Posterior cingulate gyrus (tissue), 11 donors: ENCODE measurements around the gene BEND3.
"Not testable (repeated sequence)": the region's sequence is repeated elsewhere in the genome, so short reads cannot be mapped to it uniquely, and the experiment has no call there.

Experiments used
- DNase-seq, 10 donors: peaks; one replicate each; pipeline versions ENCODE4 v3.0.0 to v3.0.0-alpha.2; 2020 to 2021; ENCODE audit warnings: mixed read lengths in 3 of 10
- intact Hi-C: fragments of 100-400 bp; cut with DNase I; formaldehyde crosslinking; loops from one replicate; pipeline ENCODE4 v1.15.1; 2023

Gene BEND3

GRCh38 chr6:107098436-107099307 is 16.6 kb downstream of the BEND3 start:
- DNase-seq: no peak
- intact Hi-C loops: no loop called here

- DNase-seq, intact Hi-C loops: not testable (repeated sequence)
These were observed 30.9 kb downstream of the BEND3 start for GRCh38 chr6:107084459-107084858.

GRCh38 chr6:107083921-107084320 is 31.4 kb downstream of the BEND3 start:
- DNase-seq: peak in 1 of 10 donors; percentile 6
- intact Hi-C loops: no loop called here

- intact Hi-C loops: no loop called here
- DNase-seq: peak in 1 of 10 donors; percentile 41
These were observed 32.1 kb downstream of the BEND3 start for GRCh38 chr6:107083047-107083768.

GRCh38 chr6:107082045-107082444 is 33.3 kb downstream of the BEND3 start:
- intact Hi-C loops: no loop called here
- no peak for DNase-seq

GRCh38 chr6:107080036-107080435 is 35.3 kb downstream of the BEND3 start:
- intact Hi-C loops: no loop called here
- DNase-seq: peak in 1 of 10 donors; percentile 41

GRCh38 chr6:107079429-107079828 is 35.9 kb downstream of the BEND3 start:
- intact Hi-C loops: no loop called here
- peak in 1 of 10 donors; percentile 21 for DNase-seq

- DNase-seq: peak in 1 of 10 donors; percentile 0
These were observed 37.6 kb downstream of the BEND3 start for GRCh38 chr6:107077710-107078109.

GRCh38 chr6:107075951-107076381 is 39.3 kb downstream of the BEND3 start:
- peak in 8 of 10 donors; percentile 18 to 92 (median 53) for DNase-seq
- intact Hi-C loops: no loop called here

More at GRCh38 chr6:107077710-107078109, 37.6 kb downstream of the BEND3 start:
- intact Hi-C loops: no loop called here

- peak in 2 of 10 donors; percentile 55 to 67 for DNase-seq
- intact Hi-C loops: no loop called here
These were observed 44.6 kb downstream of the BEND3 start for GRCh38 chr6:107070686-107071085.

GRCh38 chr6:107069631-107070548 is 45.4 kb downstream of the BEND3 start:
- intact Hi-C loops: no loop called here
- DNase-seq: peak in 3 of 10 donors; percentile 35 to 77 (median 73)

- intact Hi-C loops: no loop called here
- peak in 2 of 10 donors; percentile 77 to 82 for DNase-seq
These were observed 46.4 kb downstream of the BEND3 start for GRCh38 chr6:107068691-107069630.

GRCh38 chr6:107066697-107067659 is 48.3 kb downstream of the BEND3 start:
- DNase-seq: peak in 2 of 10 donors; percentile 62 to 68
- intact Hi-C loops: no loop called here

- DNase-seq: peak in 2 of 10 donors; percentile 8 to 41
These were observed 50.7 kb downstream of the BEND3 start for GRCh38 chr6:107064579-107065065.

GRCh38 chr6:107062691-107063090 is 52.6 kb downstream of the BEND3 start:
- DNase-seq: peak in 1 of 10 donors; percentile 1
- intact Hi-C loops: no loop called here

More at GRCh38 chr6:107064579-107065065, 50.7 kb downstream of the BEND3 start:
- intact Hi-C loops: no loop called here

- peak in 2 of 10 donors; percentile 33 to 43 for DNase-seq
- intact Hi-C loops: no loop called here
These were observed 53.9 kb downstream of the BEND3 start for GRCh38 chr6:107061125-107062020.

GRCh38 chr6:107060704-107061103 is 54.6 kb downstream of the BEND3 start:
- intact Hi-C loops: no loop called here
- DNase-seq: peak in 1 of 10 donors; percentile 3
